ENCODE results near the gene PCCA.

The PCCA gene

DNA sequence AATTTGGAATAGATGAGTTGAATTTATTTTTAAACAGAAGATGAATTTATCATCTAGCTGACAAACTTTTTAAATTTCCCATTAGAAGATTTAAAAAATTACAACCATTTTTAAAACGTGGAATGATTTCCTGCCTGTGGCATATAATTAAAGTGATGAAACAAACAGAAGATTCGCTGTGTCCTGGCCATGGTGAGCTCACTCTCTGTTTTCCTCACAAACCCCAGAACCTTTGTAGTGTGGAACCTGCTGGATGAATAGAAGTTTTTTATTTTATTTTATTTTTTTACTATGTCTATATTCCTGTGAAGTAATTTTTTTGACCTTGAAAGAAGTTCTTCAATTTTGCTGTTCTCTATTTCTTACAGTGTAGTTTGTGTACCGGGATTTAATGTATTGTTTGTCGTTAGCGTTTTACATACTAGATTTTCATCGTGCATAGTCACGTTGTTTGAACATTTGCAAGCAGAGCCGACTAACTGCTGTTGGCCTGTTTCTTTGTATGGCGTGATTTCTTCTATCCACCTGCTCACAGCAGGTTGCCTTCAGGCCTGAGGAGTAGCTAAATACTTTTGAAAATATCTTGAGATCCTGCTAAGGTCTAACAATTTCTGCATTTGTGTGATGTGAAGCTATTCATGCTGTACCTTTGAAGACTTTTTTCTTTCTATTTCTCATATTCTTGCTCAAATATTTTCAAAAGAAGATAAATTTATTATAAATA lies 350.5 kb downstream of the PCCA start:
- TF ChIP-seq ZNF274 (IDR thresholded peaks at IDR 0.05; ENCODE audit: low read depth, low read length), result no peak
- H3K4me3 ChIP-seq (ENCODE audit: low read length), result no peak overlapping the region

DNA sequence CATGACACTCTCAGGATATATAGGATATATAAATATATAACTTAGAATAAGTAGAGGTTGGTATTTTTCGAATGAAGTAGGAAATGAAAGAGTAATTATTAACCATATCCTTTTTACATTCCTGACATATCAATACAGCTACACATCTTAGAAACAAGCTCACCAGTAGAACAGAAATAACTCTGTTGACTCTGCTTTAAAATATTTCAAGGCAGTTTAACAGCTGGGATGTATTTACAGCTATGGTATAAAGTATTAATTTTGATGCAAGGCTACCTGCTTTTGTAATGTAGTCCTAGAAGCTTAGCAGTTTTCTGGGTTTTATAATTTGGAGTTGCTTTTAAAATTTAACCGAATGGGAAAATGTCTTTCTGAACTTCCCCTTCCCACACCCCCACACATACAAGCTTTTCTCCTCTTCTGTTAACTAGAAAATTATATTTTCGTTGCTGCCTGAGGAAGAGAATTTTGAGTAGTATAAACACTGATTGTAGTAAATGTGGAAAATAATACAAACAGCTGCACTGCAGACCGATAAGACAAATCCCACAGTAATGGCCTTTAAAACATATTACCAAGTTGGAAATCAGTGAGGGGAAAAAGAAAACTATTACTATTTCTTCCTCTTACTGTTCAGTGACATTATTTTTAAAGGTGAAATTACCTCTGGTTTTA lies 352.0 kb downstream of the PCCA start:
- TF ChIP-seq ZNF274 (IDR thresholded peaks at IDR 0.05; ENCODE audit: low read depth, low read length), result no peak
- H3K4me3 ChIP-seq (ENCODE audit: low read length), result no peak overlapping the region

DNA sequence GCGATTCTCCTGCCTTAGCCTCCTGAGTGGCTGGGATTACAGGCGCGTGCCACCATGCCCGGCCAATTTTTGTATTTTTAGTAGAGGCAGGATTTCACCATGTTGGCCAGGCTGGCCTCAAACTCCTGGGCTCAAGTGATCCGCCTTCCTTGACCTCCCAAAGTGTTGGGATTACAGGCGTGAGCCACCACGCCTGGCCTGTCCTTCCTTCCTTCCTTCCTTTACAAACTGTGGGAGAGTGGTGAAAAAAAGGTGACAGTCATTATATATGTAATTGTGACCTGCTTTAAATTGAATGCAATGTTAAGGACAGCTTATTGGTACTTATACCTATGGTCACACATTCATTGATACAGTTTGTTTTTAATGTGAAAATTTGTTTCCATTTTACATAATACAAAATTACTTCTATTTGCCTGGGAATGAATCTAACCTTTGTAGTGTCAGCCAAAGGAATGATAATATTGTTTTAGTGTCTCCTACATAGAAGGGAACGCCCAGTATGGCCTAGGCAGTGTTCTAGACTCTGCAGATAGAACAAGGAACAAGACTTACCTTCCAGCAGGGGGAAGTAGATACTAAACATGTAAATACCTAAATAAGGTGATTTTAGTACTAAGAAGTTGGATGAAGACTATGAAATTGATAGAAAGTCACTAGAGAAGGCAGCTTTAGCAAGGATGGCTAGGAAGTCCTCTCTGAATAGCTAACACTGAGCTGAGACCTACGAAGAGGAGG lies 353.4 kb downstream of the PCCA start:
- H3K4me3 ChIP-seq (ENCODE audit: low read length), result no peak overlapping the region
- no peak for TF ChIP-seq ZNF274 (IDR thresholded peaks at IDR 0.05; ENCODE audit: low read depth, low read length)

DNA sequence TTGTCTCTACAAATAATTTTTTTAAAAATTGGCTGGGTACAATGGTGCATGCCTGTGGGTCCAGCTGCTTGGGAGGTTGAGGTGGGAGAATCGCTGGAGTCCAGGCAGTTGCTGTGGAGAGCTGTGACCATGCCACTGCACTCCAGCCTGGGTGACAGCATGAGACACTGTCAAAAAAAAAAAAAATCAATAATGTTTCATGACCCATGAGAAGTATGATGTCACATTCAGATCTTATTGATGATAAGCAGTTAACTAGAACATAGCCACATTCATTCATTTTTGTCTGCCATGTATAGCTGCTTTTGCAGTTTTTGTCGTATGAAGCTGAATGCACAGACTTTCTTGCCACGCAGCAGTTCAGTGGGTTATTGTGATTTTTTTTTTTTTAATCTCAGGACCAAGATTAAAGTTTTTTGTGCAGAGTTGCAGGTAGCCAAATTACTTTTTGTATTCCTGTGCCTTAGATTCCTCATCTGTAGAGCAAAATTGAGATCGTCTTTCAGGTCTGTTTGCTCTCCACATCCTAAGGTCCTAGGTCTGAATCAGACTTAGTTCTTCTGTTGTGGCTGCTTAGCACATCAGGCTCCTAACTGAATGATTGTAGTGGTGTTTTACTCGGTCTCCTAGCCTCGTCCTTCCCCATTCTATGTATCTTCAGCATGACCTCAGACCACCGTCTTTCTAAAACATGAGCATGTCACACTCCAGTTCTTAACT lies 354.5 kb downstream of the PCCA start:
- no peak overlapping the region for H3K4me3 ChIP-seq (ENCODE audit: low read length)

DNA sequence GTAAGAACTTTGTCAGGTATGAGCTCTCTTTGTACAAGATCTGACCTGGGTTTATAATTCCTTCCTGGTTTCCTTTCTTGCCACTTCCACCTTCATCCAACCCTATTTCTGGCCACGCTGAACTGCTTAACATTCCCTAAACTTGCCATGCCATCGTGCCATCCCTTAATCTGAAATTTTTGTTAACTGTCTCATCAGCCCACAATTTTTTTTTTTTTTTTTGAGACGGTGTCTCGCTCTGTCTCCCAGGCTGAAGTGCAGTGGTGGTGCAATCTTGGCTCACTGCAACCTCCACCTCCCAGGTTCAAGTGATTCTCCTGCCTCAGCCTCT lies 355.1 kb downstream of the PCCA start:
- H3K4me3 ChIP-seq (ENCODE audit: low read length), result no peak overlapping the region
- no peak for TF ChIP-seq ZNF274 (IDR thresholded peaks at IDR 0.05; ENCODE audit: low read depth, low read length)

More for the DNA sequence above, 354.5 kb downstream of the PCCA start:
- no peak for TF ChIP-seq ZNF274 (IDR thresholded peaks at IDR 0.05; ENCODE audit: low read depth, low read length)

DNA sequence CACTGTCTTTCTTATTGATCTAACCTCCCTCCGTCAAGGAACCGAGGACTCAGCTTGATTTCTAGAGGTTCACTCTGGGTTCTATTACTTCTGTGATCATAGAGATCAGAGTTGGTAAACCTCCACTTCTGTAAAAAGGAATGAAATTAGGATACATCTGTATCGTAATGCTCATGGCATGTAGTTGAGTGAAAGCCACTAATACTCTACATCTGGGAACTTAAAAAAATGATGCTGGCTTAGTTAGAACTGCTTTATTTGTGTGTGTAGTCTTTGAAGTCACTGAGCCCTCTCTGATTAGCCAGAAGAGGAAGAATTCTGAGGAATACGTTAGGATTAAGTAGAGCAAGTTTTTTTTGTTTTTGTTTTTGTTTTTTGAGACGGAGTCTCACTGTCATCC lies 358.9 kb downstream of the PCCA start:
- no peak overlapping the region for H3K4me3 ChIP-seq (ENCODE audit: low read length)
- no peak for TF ChIP-seq ZNF274 (IDR thresholded peaks at IDR 0.05; ENCODE audit: low read depth, low read length)

DNA sequence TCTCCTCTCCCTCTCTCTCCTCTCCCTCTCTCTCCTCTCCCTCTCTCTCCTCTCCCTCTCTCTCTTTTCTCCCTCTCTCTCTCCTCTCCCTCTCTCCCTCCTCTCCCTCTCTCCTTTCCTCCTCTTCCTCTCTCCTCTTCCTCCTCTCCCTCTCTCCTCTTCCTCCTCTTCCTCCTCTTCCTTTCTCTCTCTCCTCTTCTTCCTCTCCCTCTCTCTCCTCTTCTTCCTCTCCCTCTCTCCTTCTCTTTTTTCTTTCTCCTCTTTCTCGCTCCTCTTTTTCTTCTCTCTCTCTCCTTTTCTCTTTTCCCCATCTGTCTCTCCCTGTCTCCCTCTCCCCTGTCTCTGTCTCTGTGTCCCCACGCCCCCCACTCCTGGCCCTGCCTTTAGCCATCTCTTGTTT lies 363.0 kb downstream of the PCCA start:
- TF ChIP-seq ZNF274 (IDR thresholded peaks at IDR 0.05; ENCODE audit: low read depth, low read length), result no peak
- H3K4me3 ChIP-seq (ENCODE audit: low read length), result no peak overlapping the region

DNA sequence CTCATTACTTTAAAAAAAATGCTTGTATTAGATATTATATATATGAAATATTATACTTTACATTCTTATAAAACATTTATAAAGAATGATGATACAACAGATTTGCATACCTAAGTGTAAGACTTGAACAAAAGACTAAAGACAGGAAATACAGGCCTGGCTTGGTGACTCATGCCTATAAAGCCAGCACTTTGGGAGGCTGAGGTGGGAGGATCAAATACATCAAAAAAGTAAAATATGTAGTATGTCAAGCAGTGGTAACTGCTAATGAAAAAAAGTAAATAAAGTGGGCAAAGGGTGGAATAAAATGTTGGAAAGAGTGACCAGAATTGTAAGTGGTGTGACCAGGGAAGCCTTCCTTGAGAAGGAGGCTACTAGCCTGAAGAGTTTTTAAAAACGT lies 366.0 kb downstream of the PCCA start:
- H3K4me3 ChIP-seq (ENCODE audit: low read length), result no peak overlapping the region
- no peak for TF ChIP-seq ZNF274 (IDR thresholded peaks at IDR 0.05; ENCODE audit: low read depth, low read length)

DNA sequence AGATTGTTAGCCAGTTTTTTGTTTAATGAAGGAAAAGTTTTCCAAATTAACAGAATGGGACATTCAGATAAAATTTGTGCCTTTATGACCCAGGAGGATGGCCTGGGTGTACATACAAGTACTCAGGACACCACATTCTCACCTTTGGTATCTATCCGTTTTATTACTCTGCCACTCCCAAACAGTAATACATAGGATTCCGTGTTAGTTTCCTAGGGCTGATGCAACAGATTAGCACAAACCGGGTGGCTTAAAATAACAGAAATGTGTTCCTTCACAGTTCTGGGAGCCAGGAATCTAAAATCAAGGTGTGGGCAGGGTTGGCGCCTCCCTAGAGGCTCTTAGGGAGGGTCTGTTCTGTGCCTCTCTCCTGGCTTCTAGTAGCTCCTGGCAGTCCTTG lies 369.8 kb downstream of the PCCA start:
- no peak for TF ChIP-seq ZNF274 (IDR thresholded peaks at IDR 0.05; ENCODE audit: low read depth, low read length)
- no peak overlapping the region for H3K4me3 ChIP-seq (ENCODE audit: low read length)

DNA sequence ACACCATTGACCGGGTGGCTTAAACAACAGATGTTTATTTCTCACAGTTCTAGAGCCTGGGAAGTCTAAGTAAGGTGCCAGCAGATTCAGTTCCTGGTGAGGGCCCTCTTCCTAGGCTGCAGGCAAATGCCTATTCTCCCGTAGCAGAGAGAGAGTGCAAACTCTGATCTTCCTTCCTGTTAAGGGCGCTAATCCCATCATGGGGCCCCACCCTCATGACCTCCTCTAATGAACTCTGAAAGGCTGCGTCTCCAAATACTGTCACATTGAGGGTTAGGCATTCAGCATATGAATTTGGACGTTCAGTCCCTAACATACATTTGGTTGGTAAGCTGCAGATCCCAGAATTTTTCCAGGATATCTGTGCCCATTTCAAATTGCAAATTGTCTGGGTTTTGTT lies 370.9 kb downstream of the PCCA start:
- H3K4me3 ChIP-seq (ENCODE audit: low read length), result no peak overlapping the region
- TF ChIP-seq ZNF274 (IDR thresholded peaks at IDR 0.05; ENCODE audit: low read depth, low read length), result no peak

DNA sequence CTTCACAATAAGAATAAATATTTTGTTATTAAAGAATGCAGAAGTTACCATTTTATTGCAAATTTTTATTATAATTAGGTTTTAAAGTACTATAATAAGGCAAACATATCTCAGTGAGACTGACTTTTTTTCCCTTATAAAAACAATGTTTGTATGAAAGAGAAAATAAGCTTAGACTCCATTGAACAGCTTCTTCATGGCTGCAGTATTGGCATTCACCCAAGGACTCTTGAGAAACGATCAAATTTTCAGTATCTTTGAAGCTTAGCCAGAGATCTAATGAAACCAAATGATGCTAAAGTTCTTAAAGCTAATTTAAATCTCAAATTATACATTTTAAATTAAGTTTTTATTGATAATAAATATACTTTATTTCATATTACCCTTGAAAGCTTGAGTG lies 371.4 kb downstream of the PCCA start:
- H3K4me3 ChIP-seq (ENCODE audit: low read length), result no peak overlapping the region
- no peak for TF ChIP-seq ZNF274 (IDR thresholded peaks at IDR 0.05; ENCODE audit: low read depth, low read length)

DNA sequence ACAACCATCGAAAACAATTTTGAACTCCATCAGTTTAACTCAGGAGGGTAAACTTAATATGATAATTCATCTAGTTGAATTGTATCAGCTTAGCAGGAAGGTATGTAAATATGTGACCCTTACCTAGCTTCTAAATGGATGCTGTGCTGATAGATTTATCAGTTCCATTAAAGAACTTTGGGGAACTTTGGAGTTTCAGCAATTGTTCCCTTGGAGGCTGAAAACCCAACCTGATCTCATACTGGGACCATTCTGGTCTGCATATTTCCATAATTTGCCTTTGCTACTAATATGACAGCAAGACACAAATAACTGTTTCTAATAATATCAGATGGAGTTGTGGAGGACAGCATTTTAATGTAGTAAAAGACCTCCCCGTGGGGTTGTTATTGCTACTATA lies 371.9 kb downstream of the PCCA start:
- no peak overlapping the region for H3K4me3 ChIP-seq (ENCODE audit: low read length)
- no peak for TF ChIP-seq ZNF274 (IDR thresholded peaks at IDR 0.05; ENCODE audit: low read depth, low read length)

DNA sequence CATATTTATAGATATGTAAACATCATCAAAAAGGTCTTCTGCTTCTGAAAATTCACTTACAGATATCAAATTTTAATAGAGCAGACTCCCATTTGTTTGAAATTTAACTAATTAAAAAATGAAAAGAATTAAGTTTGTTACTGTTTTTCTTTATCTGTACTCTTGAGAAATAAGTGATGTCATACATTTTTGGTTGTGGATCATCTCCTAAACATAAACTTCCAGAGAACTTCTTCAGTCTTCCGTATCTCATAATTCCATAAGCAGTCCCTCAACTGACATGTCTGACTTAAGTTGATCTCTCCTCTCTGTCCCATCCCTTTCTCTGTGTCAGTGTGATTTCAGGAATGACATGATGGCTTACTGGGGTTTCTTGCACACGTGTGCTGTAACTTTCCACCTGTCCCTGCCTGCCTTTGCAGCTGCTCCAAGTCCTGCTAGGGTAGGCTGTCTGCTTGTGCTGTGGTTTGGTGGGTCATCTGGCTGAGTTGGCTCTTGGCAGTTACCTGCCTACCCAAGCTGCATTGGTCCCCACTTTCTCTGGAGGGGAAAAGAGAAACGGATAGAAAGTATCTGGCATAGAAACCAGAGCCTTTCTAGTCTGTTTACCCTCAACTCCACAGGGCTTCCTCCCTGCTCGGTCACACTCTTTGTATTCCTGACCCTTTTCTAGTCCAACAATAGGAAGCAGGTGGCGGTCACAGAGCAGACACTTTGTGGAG lies 372.6 kb downstream of the PCCA start:
- H3K4me3 ChIP-seq (ENCODE audit: low read length), result no peak overlapping the region
- no peak for TF ChIP-seq ZNF274 (IDR thresholded peaks at IDR 0.05; ENCODE audit: low read depth, low read length)

DNA sequence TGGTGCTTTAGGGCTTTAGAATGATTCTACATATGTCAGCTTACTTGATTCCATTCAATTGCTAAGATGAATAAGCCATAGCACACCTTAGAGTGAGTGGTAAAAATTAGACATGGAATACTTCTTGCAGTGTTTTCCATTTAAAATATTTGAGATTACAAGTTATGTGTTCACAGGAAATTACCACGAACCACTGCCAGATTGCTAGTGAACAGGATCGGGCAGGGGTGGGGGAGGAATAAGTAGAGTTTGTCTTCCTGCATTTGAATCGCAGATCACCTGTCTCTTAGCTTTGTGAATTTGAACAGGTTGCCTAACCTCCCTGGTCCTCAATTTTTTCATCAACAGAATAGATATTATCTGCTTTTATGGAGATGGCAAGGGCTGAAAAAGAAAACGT lies 375.1 kb downstream of the PCCA start:
- no peak for TF ChIP-seq ZNF274 (IDR thresholded peaks at IDR 0.05; ENCODE audit: low read depth, low read length)
- no peak overlapping the region for H3K4me3 ChIP-seq (ENCODE audit: low read length)

Measured in GM08714 (cell line).